Dermis lymphatic vessel endothelial cell (primary cell): ENCODE results near the gene DENND4C. TPM values are rescaled to one million over a fixed set of nuclear protein-coding genes. Genes with fewer than 3 reads are reported as not detected.

Source experiments
- total RNA-seq: library from RNA; depleted of rRNA; stranded (reverse); fragments of >200 nt; gene quantifications from 2 replicates; pipeline ENCODE4 v1.2.1, GENCODE V29; 2014

DENND4C gene
- 89.9 and 121 TPM in 2 replicates for total RNA-seq

GRCh38 chr9:19230355-19231125 is at the start of gene DENND4C:
DENND4C (plus strand) TSS chr9:19230693; CDS start chr9:19276175, 45,482 bp downstream.

GRCh38 chr9:19408693-19409400 is 178.4 kb downstream of the DENND4C start, which contains the start of gene ACER2:
ACER2 (plus strand) TSS chr9:19409009; CDS start chr9:19409085, 76 bp downstream.

Other genes with a start within 250 kb of the DENND4C start
- not detected in 2 replicates for gene SAXO1, start 197.5 kb upstream of the DENND4C start, total RNA-seq
- 38.9 and 44.2 TPM in 2 replicates for gene RRAGA, start 181.3 kb upstream of the DENND4C start, total RNA-seq
- 10.0 and 11.2 TPM in 2 replicates for gene HAUS6, start 127.8 kb upstream of the DENND4C start, total RNA-seq
- gene PLIN2, start 103.2 kb upstream of the DENND4C start, total RNA-seq = 102 TPM in 2 replicates
- 1,775 and 2,488 TPM in 2 replicates for gene RPS6, start 149.5 kb downstream of the DENND4C start, total RNA-seq
- 11.2 and 11.6 TPM in 2 replicates for gene ACER2, start 178.3 kb downstream of the DENND4C start, total RNA-seq